HG02884 (cell line): Measurements from ENCODE around the gene TFF2.

Experiments
- ATAC-seq: cut with Tn5 transposase; IDR thresholded peaks from one replicate; pipeline ENCODE4 v1.9.1; 2021; ENCODE audit warnings: mild to moderate bottlenecking, moderate library complexity; ENCODE audit not compliant: unreplicated experiment

Gene TFF2

DNA sequence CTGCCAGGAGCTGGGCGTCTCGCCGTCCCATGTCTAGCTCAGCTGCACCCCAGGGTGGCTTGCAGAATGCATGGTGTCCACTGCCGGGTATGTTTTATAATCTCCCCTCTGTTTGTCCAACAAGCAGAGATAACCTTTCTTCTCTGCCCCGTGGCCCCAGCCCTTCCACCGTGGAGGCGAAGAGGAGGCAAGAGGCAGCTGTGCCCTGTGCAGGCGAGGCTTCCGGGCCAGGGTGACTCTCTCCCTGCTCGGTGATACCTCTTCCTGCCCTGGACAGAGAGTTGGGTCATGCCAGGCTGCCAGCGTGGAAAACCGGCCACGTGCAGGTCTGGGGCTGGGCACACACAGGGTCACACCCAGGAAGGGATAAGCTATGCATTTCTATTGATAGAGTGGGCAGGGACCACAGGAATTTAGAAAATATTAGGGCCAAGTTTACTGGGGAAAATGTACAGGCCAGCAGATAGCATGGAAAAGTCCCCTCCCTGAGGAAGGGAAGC, at the start of gene TFF2:
Gene TFF2 (minus strand): TSS at position 68 of the 500 bp plus-strand sequence. CDS start 37 bp downstream, at position 31.
- ATAC-seq: no peak

DNA sequence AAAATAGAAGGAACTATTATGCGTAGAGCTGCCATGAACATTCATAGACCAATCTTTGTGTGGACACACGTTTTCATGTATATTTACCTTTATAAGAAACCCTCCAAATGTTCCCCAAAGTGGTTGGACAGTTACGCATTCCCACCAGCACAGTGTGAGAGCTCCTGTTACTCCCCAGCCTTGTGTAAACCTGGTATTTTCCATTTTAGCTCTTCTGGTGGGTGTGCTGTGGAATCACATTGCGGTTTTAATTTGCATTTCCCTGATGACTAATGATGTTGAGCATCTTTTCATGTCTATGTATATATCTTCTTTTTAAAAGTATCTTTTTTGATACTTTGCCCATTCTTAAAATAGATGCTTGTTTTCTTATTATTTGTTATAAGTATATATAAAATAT, 49.7 kb upstream of the TFF2 start:
- no peak for ATAC-seq

GRCh38 chr21:42398436-42399028, 47.7 kb upstream of the TFF2 start:
- no peak for ATAC-seq

- no peak for ATAC-seq
Measured at GRCh38 chr21:42397746-42398394, 47.1 kb upstream of the TFF2 start.

DNA sequence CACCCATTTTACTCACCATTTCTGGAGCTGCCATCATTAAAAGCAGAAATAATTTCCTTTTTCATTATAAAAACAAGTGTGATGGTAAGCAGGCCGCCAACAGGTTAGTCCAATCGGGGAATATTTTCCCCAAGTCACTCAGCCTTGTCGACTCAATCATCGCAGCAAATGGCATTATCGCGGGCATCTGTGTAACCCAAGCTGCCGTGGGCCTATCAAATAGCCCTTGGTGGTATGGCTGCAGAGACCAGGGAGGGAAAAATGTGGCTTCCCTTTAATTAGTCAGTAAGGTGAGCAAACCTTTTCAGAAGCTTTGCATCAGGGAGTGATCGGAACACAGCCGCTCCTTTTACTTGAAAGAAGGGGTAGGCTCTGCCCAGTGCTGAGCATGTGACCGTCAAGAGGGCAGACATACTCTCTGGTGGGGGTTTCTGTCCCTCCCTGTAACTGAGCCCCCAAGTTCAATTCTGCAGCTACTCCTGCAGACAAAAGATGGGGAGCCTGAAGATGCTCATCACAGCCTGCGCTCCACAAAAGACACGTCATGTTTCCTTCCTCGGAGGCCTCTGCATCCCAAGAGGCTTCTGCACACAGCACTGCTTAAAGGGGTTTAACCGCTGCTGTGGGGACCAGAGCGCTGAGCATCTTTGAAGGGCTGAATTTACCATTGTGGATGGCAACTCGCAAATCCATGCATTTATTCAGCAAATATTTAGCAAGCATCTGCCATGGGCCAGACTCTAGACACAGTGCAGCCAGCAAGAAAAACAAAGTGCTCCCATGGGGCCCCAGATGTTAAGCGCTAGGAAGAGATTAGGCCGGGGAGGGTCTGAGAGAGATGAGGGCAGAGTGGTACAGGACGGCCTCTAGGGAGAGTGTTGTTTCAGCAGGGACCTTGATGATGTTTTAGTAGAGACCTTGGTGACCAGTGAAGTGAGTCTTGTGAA, 46.3 kb upstream of the TFF2 start:
- ATAC-seq: no peak

GRCh38 chr21:42395905-42396651, 45.3 kb upstream of the TFF2 start, which contains the start of gene TMPRSS3:
TMPRSS3 (minus strand) TSS chr21:42396052; CDS start chr21:42395417, 635 bp downstream.
- ATAC-seq: no peak

GRCh38 chr21:42395302-42395701, 44.5 kb upstream of the TFF2 start:
- ATAC-seq: no peak

GRCh38 chr21:42393443-42393950, 42.7 kb upstream of the TFF2 start:
- ATAC-seq: no peak

DNA sequence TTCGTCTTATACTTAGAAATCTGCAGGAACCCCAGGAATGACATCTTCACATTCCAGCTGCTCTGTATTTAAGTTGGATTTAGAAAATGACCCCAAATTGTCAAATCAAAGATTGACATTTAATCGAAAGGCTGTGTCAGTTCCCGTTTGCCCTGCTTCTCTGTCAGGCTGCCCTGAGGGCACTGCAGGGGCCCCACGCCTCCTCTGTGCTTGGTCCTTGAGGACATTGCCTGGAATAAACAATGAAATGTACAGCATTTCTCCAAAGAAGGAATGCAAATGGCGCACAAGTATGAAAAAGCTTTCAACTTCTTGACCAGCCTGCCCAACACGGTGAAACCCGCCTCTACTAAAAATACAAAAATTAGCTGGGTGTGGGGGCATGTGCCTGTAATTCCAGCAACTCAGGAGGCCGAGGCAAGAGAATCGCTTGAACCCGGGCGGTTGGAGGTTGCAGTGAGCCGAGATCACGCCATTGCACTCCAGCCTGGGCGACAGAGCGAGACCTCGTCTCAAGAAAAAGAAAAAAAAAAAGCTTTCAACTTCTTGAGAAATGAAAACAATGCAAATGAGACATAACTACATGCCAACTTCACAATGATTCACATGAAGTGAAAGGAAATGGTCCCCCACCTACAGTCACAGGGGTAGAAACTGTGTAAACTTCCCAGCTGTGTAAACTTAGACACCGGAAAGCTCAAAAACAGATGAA, 42.1 kb upstream of the TFF2 start:
- peak; percentile 72 for ATAC-seq

DNA sequence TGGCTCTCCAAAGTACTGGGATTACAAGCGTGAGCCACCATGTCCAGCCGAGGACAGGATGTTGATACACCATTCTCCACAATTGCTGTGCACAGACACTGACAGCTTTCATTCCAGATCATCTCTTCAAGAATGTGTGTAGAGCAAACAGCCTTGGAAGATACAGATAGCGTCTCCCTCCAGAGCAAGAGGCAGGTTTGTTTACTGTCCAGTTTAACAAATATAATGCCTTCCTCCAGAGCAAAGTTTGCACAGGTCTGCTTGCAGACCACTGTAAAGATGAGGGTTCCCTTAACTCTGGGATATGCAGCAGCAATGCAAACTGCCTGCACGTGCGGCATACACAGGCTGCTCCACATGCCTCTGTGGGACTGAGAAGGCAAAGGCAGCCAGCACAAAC, 40.5 kb upstream of the TFF2 start:
- no peak for ATAC-seq

GRCh38 chr21:42390696-42391095, 39.9 kb upstream of the TFF2 start:
- ATAC-seq: no peak

- no peak for ATAC-seq
Measured at GRCh38 chr21:42390193-42390592, 39.4 kb upstream of the TFF2 start.

DNA sequence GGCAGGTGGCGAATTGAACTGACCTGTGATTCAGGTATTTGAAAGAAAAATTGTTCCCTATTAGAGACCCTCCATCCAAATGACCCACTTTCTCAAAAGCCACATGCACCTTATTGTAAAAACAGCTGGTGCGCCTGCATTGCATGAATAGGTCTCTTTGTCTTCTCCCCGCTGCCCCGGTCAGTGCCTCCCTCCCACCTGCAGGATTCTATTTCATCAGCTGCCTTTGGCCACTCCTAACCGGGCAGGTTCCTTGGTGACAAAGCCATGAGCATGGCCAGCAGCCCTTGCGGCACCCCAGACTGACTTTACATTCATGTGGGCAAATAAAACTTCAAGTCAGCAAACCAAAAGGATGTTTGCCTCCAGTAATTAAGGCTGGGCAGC, 38.6 kb upstream of the TFF2 start:
- no peak for ATAC-seq

GRCh38 chr21:42388740-42389448, 38.1 kb upstream of the TFF2 start:
- no peak for ATAC-seq

DNA sequence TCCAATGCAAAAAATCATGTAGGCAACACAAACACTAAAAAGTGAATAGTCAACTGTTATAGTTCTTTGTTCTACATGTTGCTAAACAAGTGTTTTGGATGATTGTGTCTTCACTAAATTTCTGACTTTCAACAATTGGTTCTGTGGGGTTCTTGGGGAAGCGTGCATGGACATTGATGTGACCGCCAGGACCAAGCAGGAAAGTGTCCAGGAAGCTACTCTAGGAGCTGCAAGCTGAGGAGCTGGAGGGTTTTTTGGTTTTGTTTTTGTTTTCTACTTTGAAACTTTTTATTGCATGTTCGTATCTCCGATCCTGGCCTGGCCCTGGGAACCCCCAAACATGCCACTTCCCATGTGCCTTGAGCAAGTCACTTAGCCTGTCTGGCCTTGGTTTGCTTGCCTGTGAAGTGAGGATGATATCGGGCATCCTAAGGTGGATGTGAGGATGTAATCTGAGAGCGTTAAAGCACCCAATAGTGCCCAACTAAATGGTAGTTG, 37.1 kb upstream of the TFF2 start:
- no peak for ATAC-seq

- ATAC-seq: no peak
Measured at GRCh38 chr21:42387164-42387563, 36.4 kb upstream of the TFF2 start.

DNA sequence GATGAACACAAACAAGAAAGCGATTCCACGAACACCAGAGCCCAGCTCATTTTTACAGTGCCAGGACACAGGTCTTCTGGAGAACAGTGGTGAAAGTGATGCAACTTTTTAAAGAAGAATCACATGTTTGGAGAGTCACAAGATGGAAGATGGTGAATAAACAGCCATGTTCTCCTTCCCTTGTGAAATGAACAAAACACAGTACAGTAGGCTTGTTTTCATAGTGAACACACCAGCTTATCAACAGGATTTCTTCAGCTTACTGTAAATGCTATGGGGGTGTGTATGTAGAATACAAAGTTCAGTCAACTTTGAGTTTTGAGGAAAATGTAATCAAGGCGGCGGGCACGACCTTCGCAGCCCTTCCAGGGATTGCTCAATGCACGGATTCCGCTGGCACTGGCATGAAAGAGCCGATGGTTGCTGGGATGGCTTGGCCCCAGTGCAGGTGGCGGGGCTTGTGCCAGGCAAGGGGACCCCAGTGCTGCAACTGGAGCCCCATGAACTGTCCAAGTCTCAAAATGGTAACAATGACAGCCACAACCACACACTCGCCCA, 35.3 kb upstream of the TFF2 start:
- no peak for ATAC-seq

GRCh38 chr21:42385619-42386018, 34.8 kb upstream of the TFF2 start:
- ATAC-seq: no peak

- ATAC-seq: no peak
Measured at GRCh38 chr21:42384989-42385388, 34.2 kb upstream of the TFF2 start.
